Measurements from ENCODE around the gene TPSAB1. TPM values are rescaled to one million over a fixed set of nuclear protein-coding genes. Genes with fewer than 3 reads are reported as not detected.

The TPSAB1 gene
- total and polyA plus RNA-seq, 9 donors: 0.83 to 16.2 (median 8.3) TPM; not detected in 2

GRCh38 chr16:1194665-1195392 is 45.7 kb upstream of the TPSAB1 start:
- 30 to 42% (median 36%) methylated on average over 47 to 61 of the region's 61 CpGs for WGBS, 3 donors
- DNase-seq: peak in 1 of 5 donors; percentile 68
- Histone ChIP-seq H3K4me3 (no peak overlapping the region), H3K36me3 (no peaks in the 10 kb centered on the region), H3K4me1 (ENCODE audit: insufficient read depth) (peaks cover 2% of the 10 kb centered on the region), H3K9me3 (no peaks in the 10 kb centered on the region), H3K27ac (peak overlapping the region in 1 of 2 donors; percentile 53), H3K27me3 (no peaks in the 10 kb centered on the region)
- TF ChIP-seq EP300 (IDR thresholded peaks at IDR 0.05) (no peak), CTCF (IDR thresholded peaks at IDR 0.05) (peak; percentile 84 to 96 (median 92)), POLR2A (IDR thresholded peaks at IDR 0.05) (peak; percentile 11)
- intact Hi-C loops (cut with DNase I): loop anchor here in 3 of 4 donors (1.0 to 5.0 kb wide), 3 partner anchors 48 to 89 kb away; no protein-coding TSS in a partner anchor

- H3K4me3 ChIP-seq: no peak overlapping the region
- no peak for DNase-seq
- intact Hi-C loops (cut with DNase I): loop anchor here in 1 of 4 donors (2.0 kb wide), 1 partner anchor 89 kb away; no protein-coding TSS in a partner anchor
- H3K4me1 ChIP-seq (ENCODE audit: insufficient read depth): peaks cover 2% of the 10 kb centered on the region
- no peaks in the 10 kb centered on the region for H3K27me3 ChIP-seq
- no peak for TF ChIP-seq POLR2A (IDR thresholded peaks at IDR 0.05)
- no peak for TF ChIP-seq EP300 (IDR thresholded peaks at IDR 0.05)
- no peak overlapping the region for H3K27ac ChIP-seq
- no peaks in the 10 kb centered on the region for H3K9me3 ChIP-seq
- H3K36me3 ChIP-seq: no peaks in the 10 kb centered on the region
- 78 to 83% (median 80%) methylated on average over 14 of the region's 14 CpGs for WGBS, 3 donors
Measured at GRCh38 chr16:1195393-1195666, 45.2 kb upstream of the TPSAB1 start.

- Histone ChIP-seq H3K27me3 (no peaks in the 10 kb centered on the region), H3K36me3 (no peaks in the 10 kb centered on the region), H3K4me1 (ENCODE audit: insufficient read depth) (peaks cover 2% of the 10 kb centered on the region), H3K4me3 (no peak overlapping the region), H3K27ac (no peak overlapping the region), H3K9me3 (no peaks in the 10 kb centered on the region)
- DNase-seq: no peak
- WGBS, 3 donors: 72 to 78% (median 74%) methylated on average over 9 to 11 of the region's 11 CpGs
- no peak for TF ChIP-seq CTCF (IDR thresholded peaks at IDR 0.05)
- TF ChIP-seq POLR2A (IDR thresholded peaks at IDR 0.05): no peak
- no peak for TF ChIP-seq EP300 (IDR thresholded peaks at IDR 0.05)
- intact Hi-C loops (cut with DNase I): no loop called here
Measured at GRCh38 chr16:1196494-1196893, 44.0 kb upstream of the TPSAB1 start.

- no peak overlapping the region for H3K27ac ChIP-seq
- intact Hi-C loops (cut with DNase I): no loop called here
- 82 to 84% (median 83%) methylated on average over 19 of the region's 19 CpGs for WGBS, 3 donors
Measured at GRCh38 chr16:1197237-1197866, 43.2 kb upstream of the TPSAB1 start.

More at GRCh38 chr16:1197237-1197866, 43.2 kb upstream of the TPSAB1 start:
- H3K9me3 ChIP-seq: no peaks in the 10 kb centered on the region
- DNase-seq: no peak
- peaks cover 2% of the 10 kb centered on the region for H3K4me1 ChIP-seq (ENCODE audit: insufficient read depth)
- TF ChIP-seq POLR2A (IDR thresholded peaks at IDR 0.05): no peak
- no peak for TF ChIP-seq CTCF (IDR thresholded peaks at IDR 0.05)
- TF ChIP-seq EP300 (IDR thresholded peaks at IDR 0.05): no peak
- H3K36me3 ChIP-seq: no peaks in the 10 kb centered on the region
- no peaks in the 10 kb centered on the region for H3K27me3 ChIP-seq
- no peak overlapping the region for H3K4me3 ChIP-seq

Measured in ovary (tissue), 9 donors.